Uterus (tissue), 4 donors: Measurements from ENCODE around the gene ZBTB40. TPM values are rescaled to one million over a fixed set of nuclear protein-coding genes. Genes with fewer than 3 reads are reported as not detected.

Experiments used
- DNase-seq, 2 donors: peaks; one replicate each; pipeline ENCODE4 v3.0.0-alpha.2; 2019 to 2020
- H3K27ac ChIP-seq, 2 donors: fragments of 200-600 bp; sonication (generic); 1 replicate in 1 of 2; 2 replicates in 1 of 2; pipeline ENCODE4 v1.5.1; 2016 to 2018
- H3K27me3 ChIP-seq, 2 donors: fragments of 200-600 bp; sonication (generic); one replicate each; pipeline ENCODE4 v1.5.1; 2018 to 2019; ENCODE audit warnings: control low read depth in 1 of 2
- H3K36me3 ChIP-seq, 2 donors: fragments of 200-600 bp; sonication (generic); one replicate each; pipeline ENCODE4 v1.5.1; 2019; ENCODE audit warnings: control low read depth in 1 of 2
- H3K4me1 ChIP-seq, 2 donors: fragments of 200-600 bp; sonication (generic); one replicate each; pipeline ENCODE4 v1.5.1; 2018 to 2019; ENCODE audit warnings: control low read depth in 1 of 2
- H3K4me3 ChIP-seq, 2 donors: fragments of 200-600 bp; sonication (generic); 1 replicate in 1 of 2; 2 replicates in 1 of 2; pipeline ENCODE4 v1.5.1; 2018 to 2019; ENCODE audit warnings: mild to moderate bottlenecking in 1 of 2
- H3K9me3 ChIP-seq, 2 donors: fragments of 200-600 bp; sonication (generic); one replicate each; pipeline ENCODE4 v1.5.1; 2019; ENCODE audit warnings: control low read depth in 1 of 2
- CTCF ChIP-seq, 4 experiments: fragments of 200-600 bp in 2 of 4; fragments of 450-650 bp in 2 of 4; sonication (generic) in 2 of 4; IDR thresholded peaks; one replicate each; pipeline ENCODE4 v1.5.1; 2016 to 2019; ENCODE audit warnings: antibody characterized with exemption in 4 of 4, mild to moderate bottlenecking in 2 of 4, moderate library complexity in 1 of 4
- POLR2A ChIP-seq, 2 donors: fragments of 450-650 bp; IDR thresholded peaks; one replicate each; pipeline ENCODE4 v1.6.1; 2016; ENCODE audit warnings: antibody characterized with exemption in 2 of 2, mild to moderate bottlenecking in 1 of 2, moderate library complexity in 1 of 2
- intact Hi-C: fragments of 100-400 bp; cut with DNase I; formaldehyde crosslinking; loops from one replicate; pipeline ENCODE4 v1.15.1; 2023; ENCODE audit warnings: low total_unique reads
- total RNA-seq, 4 donors: library from RNA; depleted of rRNA in 3 of 4; stranded (reverse); fragments of >200 nt in 3 of 4; gene quantifications; one replicate each; pipeline versions ENCODE4 v1.1.0 to v1.2.4, GENCODE V29; 2014 to 2023
- donor health status: DM: yes; HTN: yes; CAD: no.

The ZBTB40 gene
- total RNA-seq, 4 donors from 2014 or later = 8.2 to 34.2 (median 16.6) TPM

GRCh38 chr1:22522221-22522743, 70.6 kb downstream of the ZBTB40 start:
- no peaks in the 10 kb centered on the region for H3K9me3 ChIP-seq
- no peak for TF ChIP-seq CTCF (IDR thresholded peaks at IDR 0.05)
- TF ChIP-seq POLR2A (IDR thresholded peaks at IDR 0.05) = no peak
- no peak for DNase-seq
- no peaks in the 10 kb centered on the region for H3K4me1 ChIP-seq
- H3K27me3 ChIP-seq = no peaks in the 10 kb centered on the region
- no peaks in the 10 kb centered on the region for H3K36me3 ChIP-seq
- H3K4me3 ChIP-seq = no peak overlapping the region
- no peak overlapping the region for H3K27ac ChIP-seq
- intact Hi-C loops = no loop called here

- TF ChIP-seq CTCF (IDR thresholded peaks at IDR 0.05) = no peak
- no peak for TF ChIP-seq POLR2A (IDR thresholded peaks at IDR 0.05)
- Histone ChIP-seq H3K4me3 (no peak overlapping the region), H3K27me3 (no peaks in the 10 kb centered on the region), H3K36me3 (no peaks in the 10 kb centered on the region), H3K27ac (no peak overlapping the region), H3K4me1 (peaks cover under 1 to 2% of the 10 kb centered on the region in 2 donors), H3K9me3 (no peaks in the 10 kb centered on the region)
- intact Hi-C loops = no loop called here
- no peak for DNase-seq
Measured at GRCh38 chr1:22524481-22524880, 72.8 kb downstream of the ZBTB40 start.

GRCh38 chr1:22525211-22525610, 73.6 kb downstream of the ZBTB40 start:
- intact Hi-C loops = no loop called here

GRCh38 chr1:22525646-22526045, 74.0 kb downstream of the ZBTB40 start:
- H3K4me1 ChIP-seq = peaks cover 6 to 11% of the 10 kb centered on the region in 2 donors
- TF ChIP-seq POLR2A (IDR thresholded peaks at IDR 0.05) (no peak), CTCF (IDR thresholded peaks at IDR 0.05) (no peak)
- H3K27ac ChIP-seq = no peak overlapping the region
- H3K4me3 ChIP-seq = no peak overlapping the region
- H3K27me3 ChIP-seq = no peaks in the 10 kb centered on the region
- intact Hi-C loops = no loop called here
- H3K36me3 ChIP-seq = no peaks in the 10 kb centered on the region
- H3K9me3 ChIP-seq = no peaks in the 10 kb centered on the region
- DNase-seq = no peak

More at GRCh38 chr1:22525211-22525610, 73.6 kb downstream of the ZBTB40 start:
- no peak for TF ChIP-seq POLR2A (IDR thresholded peaks at IDR 0.05)
- TF ChIP-seq CTCF (IDR thresholded peaks at IDR 0.05) = no peak
- H3K9me3 ChIP-seq = no peaks in the 10 kb centered on the region
- no peaks in the 10 kb centered on the region for H3K36me3 ChIP-seq
- H3K27me3 ChIP-seq = no peaks in the 10 kb centered on the region
- no peak overlapping the region for H3K27ac ChIP-seq
- peaks cover 6 to 8% of the 10 kb centered on the region in 2 donors for H3K4me1 ChIP-seq
- no peak overlapping the region for H3K4me3 ChIP-seq
- DNase-seq = no peak

- Histone ChIP-seq H3K36me3 (no peaks in the 10 kb centered on the region), H3K9me3 (no peaks in the 10 kb centered on the region), H3K27me3 (no peaks in the 10 kb centered on the region), H3K4me1 (peaks cover 9 to 13% of the 10 kb centered on the region in 2 donors), H3K27ac (no peak overlapping the region), H3K4me3 (no peak overlapping the region)
- TF ChIP-seq CTCF (IDR thresholded peaks at IDR 0.05) = no peak
- TF ChIP-seq POLR2A (IDR thresholded peaks at IDR 0.05) = no peak
- intact Hi-C loops = no loop called here
- no peak for DNase-seq
Measured at GRCh38 chr1:22526098-22526497, 74.4 kb downstream of the ZBTB40 start.
